Thyroid gland (tissue), 4 donors: ENCODE data around the gene DICER1.

Experiments used
- CTCF ChIP-seq, 6 experiments: fragments of 200-600 bp in 3 of 6; fragments of 450-650 bp in 3 of 6; sonication (generic) in 3 of 6; IDR thresholded peaks; one replicate each; pipeline ENCODE4 v1.5.1; 2016 to 2019; ENCODE audit warnings: antibody characterized with exemption in 6 of 6, mild to moderate bottlenecking in 2 of 6, inconsistent platforms in 1 of 6, moderate library complexity in 1 of 6
- POLR2A ChIP-seq, 2 donors: fragments of 450-650 bp; IDR thresholded peaks; one replicate each; pipeline ENCODE4 v1.6.1; 2017; ENCODE audit warnings: antibody characterized with exemption in 2 of 2, mild to moderate bottlenecking in 2 of 2, moderate library complexity in 1 of 2

GRCh38 chr14:95146079-95146771 is 11.1 kb downstream of the DICER1 start:
- no peak for TF ChIP-seq CTCF (IDR thresholded peaks at IDR 0.05)
- no peak for TF ChIP-seq POLR2A (IDR thresholded peaks at IDR 0.05)
